PFSK-1 (cell line): Measurements from ENCODE around the gene UBE2I.

ENCODE experiments used
- FOXP2 ChIP-seq: optimal IDR thresholded peaks from 2 replicates; pipeline ENCODE3; 2011; ENCODE audit warnings: borderline replicate concordance, control low read depth, inconsistent platforms; ENCODE audit not compliant: insufficient read depth; ENCODE audit errors: extremely low read length, extremely low read depth
- POLR2AphosphoS5 ChIP-seq: IDR thresholded peaks from 2 replicates; pipeline ENCODE4 v1.6.1; 2012; ENCODE audit warnings: low read depth, mild to moderate bottlenecking, control low read depth, low read length, moderate library complexity
- REST ChIP-seq, 2 experiments: IDR thresholded peaks; 2 replicates each; pipeline versions ENCODE4 v1.6.1 to v1.8.0; 2011 to 2012; ENCODE audit warnings: low read depth in 2 of 2, low read length in 2 of 2, control low read depth in 1 of 2, inconsistent platforms in 1 of 2, mild to moderate bottlenecking in 1 of 2, moderate library complexity in 1 of 2; ENCODE audit not compliant: insufficient read depth in 1 of 2
- SIN3A ChIP-seq: IDR thresholded peaks from 2 replicates; pipeline ENCODE4 v1.6.1; 2012; ENCODE audit warnings: mild to moderate bottlenecking, low read length, moderate library complexity, borderline replicate concordance; ENCODE audit not compliant: insufficient read depth
- TAF1 ChIP-seq: IDR thresholded peaks from 2 replicates; pipeline ENCODE4 v1.6.1; 2012; ENCODE audit warnings: low read length, control low read depth, borderline replicate concordance; ENCODE audit not compliant: insufficient read depth

Gene UBE2I

GRCh38 chr16:1336619-1337018, 27.2 kb downstream of the UBE2I start:
- TF ChIP-seq SIN3A (no peak), FOXP2 (no peak), REST (IDR thresholded peaks at IDR 0.05; ENCODE audit: insufficient read depth in 1 of 2, low read depth in 2 of 2, low read length in 2 of 2) (no peak), TAF1 (no peak), POLR2AphosphoS5 (no peak)

GRCh38 chr16:1337486-1337885, 28.1 kb downstream of the UBE2I start:
- no peak for TF ChIP-seq TAF1
- TF ChIP-seq FOXP2 = no peak
- no peak for TF ChIP-seq REST (IDR thresholded peaks at IDR 0.05; ENCODE audit: insufficient read depth in 1 of 2, low read depth in 2 of 2, low read length in 2 of 2)
- no peak for TF ChIP-seq POLR2AphosphoS5
- no peak for TF ChIP-seq SIN3A

GRCh38 chr16:1338119-1338730, 28.8 kb downstream of the UBE2I start:
- no peak for TF ChIP-seq SIN3A
- no peak for TF ChIP-seq TAF1

DNA sequence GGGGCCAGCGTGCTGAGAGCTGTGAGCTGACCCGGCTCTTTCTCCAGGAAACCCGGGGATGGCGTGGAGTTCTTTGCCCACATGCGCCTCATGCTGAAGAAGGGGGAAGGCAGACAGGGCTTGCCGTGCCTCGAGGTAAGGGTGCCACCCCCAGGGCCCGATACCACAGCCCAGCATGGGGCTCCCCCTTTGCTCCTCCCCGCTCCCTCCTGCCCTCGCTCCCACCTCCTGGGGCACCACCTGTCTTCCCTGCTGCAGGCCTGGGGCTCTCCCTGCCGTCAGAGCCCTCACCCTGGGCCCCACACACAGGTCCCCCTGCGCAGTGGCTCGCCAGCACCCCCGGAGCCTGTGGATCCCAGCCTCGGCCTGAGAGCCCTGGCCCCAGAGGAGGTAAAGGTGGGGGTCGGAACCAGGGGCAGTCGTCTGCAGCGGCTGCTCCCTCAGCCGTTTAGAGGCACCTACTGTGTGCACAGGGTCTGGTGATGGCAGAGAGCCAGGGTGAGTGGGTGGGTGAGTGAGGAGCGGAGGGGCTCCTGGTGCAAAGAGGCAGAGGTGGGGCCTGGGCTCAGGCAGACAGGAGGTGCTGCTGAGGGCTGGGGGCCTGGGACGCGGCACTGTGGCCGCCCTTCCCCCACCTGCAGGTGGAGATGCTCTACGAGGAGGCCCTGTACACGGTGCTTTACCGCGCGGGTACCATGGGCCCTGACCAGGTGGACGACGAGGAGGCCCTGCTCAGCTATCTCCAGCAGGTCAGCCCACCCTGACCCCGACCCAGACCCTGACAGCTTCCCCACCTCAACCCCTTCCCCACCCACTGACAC, 29.6 kb downstream of the UBE2I start:
- no peak for TF ChIP-seq REST (IDR thresholded peaks at IDR 0.05; ENCODE audit: insufficient read depth in 1 of 2, low read depth in 2 of 2, low read length in 2 of 2)
- TF ChIP-seq FOXP2 = no peak
- no peak for TF ChIP-seq POLR2AphosphoS5
- no peak for TF ChIP-seq TAF1
- TF ChIP-seq SIN3A = no peak

GRCh38 chr16:1340730-1341494, 31.5 kb downstream of the UBE2I start:
- TF ChIP-seq FOXP2 (no peak), POLR2AphosphoS5 (no peak), TAF1 (no peak), SIN3A (no peak), REST (IDR thresholded peaks at IDR 0.05; ENCODE audit: insufficient read depth in 1 of 2, low read depth in 2 of 2, low read length in 2 of 2) (no peak)
